ENCODE data around the gene PKP4. TPM values are rescaled to one million over a fixed set of nuclear protein-coding genes. Genes with fewer than 3 reads are reported as not detected.

Gene PKP4
- total and polyA plus RNA-seq, 9 of the 15 experiments (the other 6 are each of a cell fraction or from before 2014, with no cell fraction given), result 24.6 to 99.1 (median 74.0) TPM

DNA sequence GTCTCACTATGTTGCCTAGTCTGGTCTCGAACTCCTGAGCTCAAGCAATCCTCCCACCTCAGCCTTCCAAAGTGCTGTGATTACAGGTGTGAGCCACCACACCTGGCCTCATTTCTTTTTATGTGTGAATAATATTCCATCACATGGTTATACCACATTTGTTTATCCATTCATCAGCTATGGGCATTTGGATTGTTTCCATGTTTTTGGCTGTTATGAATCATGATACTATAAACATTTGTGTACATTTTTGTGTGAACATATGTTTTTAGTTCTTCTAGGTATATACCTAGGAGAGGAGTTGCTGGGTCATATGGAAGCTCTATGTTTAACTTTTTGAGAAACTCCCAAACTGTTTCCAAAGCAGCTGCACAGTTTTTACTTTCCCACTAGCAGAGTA is 24.4 kb downstream of the PKP4 start (continued):
- TF ChIP-seq ETV6 (IDR thresholded peaks at IDR 0.05; ENCODE audit: borderline replicate concordance in 1 of 2, low read depth in 2 of 2, low read length in 1 of 2) (no peak), ETV6 (CRISPR knock-in tag; IDR thresholded peaks at IDR 0.05; ENCODE audit: borderline replicate concordance) (no peak), GTF2A2 (tag; IDR thresholded peaks at IDR 0.05) (no peak), RAD21 (CRISPR knock-in tag; conservative IDR thresholded peaks at IDR 0.05 in 1 of 2, IDR thresholded peaks at IDR 0.05 in 1 of 2) (no peak), SNIP1 (IDR thresholded peaks at IDR 0.05; ENCODE audit: low read depth) (no peak), CBX5 (IDR thresholded peaks at IDR 0.05; ENCODE audit: borderline replicate concordance, low read depth) (no peak)
- TF ChIP-seq, protein P1, sequence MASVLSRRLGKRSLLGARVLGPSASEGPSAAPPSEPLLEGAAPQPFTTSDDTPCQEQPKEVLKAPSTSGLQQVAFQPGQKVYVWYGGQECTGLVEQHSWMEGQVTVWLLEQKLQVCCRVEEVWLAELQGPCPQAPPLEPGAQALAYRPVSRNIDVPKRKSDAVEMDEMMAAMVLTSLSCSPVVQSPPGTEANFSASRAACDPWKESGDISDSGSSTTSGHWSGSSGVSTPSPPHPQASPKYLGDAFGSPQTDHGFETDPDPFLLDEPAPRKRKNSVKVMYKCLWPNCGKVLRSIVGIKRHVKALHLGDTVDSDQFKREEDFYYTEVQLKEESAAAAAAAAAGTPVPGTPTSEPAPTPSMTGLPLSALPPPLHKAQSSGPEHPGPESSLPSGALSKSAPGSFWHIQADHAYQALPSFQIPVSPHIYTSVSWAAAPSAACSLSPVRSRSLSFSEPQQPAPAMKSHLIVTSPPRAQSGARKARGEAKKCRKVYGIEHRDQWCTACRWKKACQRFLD (CRISPR knock-in tag; IDR thresholded peaks at IDR 0.05), result no peak

DNA sequence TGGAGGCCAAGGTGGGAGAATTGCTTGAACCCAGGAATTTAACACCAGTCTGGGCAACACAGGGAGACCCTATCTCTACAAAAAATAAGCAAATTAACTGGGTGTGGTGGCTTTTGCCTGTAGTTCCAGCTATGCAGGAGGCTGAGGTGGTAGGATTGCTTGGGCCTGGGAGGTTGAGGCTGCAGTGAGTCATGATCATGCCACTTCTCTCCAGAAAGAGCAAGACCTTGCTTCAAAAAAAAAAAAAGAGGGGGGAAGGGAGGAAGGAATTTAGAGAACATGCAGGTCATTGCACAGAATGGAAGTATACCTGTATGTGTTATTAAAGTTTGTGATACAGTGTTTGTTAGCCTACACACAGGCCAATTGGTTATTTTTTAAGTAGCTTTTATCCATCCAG is 25.8 kb downstream of the PKP4 start:
- FAIRE-seq (no peak), DNase-seq (ENCODE audit: extremely low read depth in 1 of 4, low spot score in 3 of 4) (no peak), ATAC-seq (no peak)
- in situ Hi-C loops (cut with MboI) (no loop called here), intact Hi-C loops (cut with micrococcal nuclease) (no loop called here)
- H3K9me1 ChIP-seq (ENCODE audit: control insufficient read depth, insufficient read depth, low read length), result no peaks in the 10 kb centered on the region
- H3K4me3 ChIP-seq, result no peak overlapping the region
- BruUV-seq (replicated peaks), result no TSS peak
- H3K27me3 ChIP-seq (ENCODE audit: control insufficient read depth in 2 of 2, insufficient read depth in 2 of 2, low read length in 2 of 2), result no peaks in the 10 kb centered on the region
- peaks cover 75% of the 10 kb centered on the region for H3K79me2 ChIP-seq (ENCODE audit: control insufficient read depth, insufficient read depth, low read length)
- H3K9me3 ChIP-seq (replicated peaks; ENCODE audit: control insufficient read depth, insufficient read depth, low read depth, low read length), result no peaks in the 10 kb centered on the region
- peaks cover 0 to 8% of the 10 kb centered on the region in 2 experiments; a peak in 2 of 5 replicates for H3K4me1 ChIP-seq (replicated peaks in 1 of 2; ENCODE audit: control insufficient read depth in 2 of 2, insufficient read depth in 2 of 2, low read length in 2 of 2)
- peaks cover 2% of the 10 kb centered on the region; the same call in 1 of the 3 replicates for H3K36me3 ChIP-seq (ENCODE audit: control insufficient read depth, insufficient read depth, low read length)
- CTCF ChIA-PET (ENCODE audit: low intra/inter-chr PET ratio), result no interaction called here
- H4K20me1 ChIP-seq (replicated peaks; ENCODE audit: control insufficient read depth, insufficient read depth, low read length), result no peaks in the 10 kb centered on the region
- H3K9ac ChIP-seq (ENCODE audit: insufficient read depth in 1 of 2, low read depth in 2 of 2, low read length in 2 of 2), result no peak overlapping the region
- no peak overlapping the region for H3K27ac ChIP-seq (ENCODE audit: extremely low read depth, low read depth, low read length)
- H3K4me2 ChIP-seq (ENCODE audit: insufficient read depth, low read length), result no peak overlapping the region
- POLR2A ChIA-PET, result interaction anchor here (1.2 kb wide), 1 partner anchor 26 kb away, joined by 4 read pairs; the partner anchor contains the start of genes CCDC148 and PKP4
- no peak overlapping the region for H2AFZ ChIP-seq (ENCODE audit: low read depth, low read length)
- TF ChIP-seq PCBP1 (IDR thresholded peaks at IDR 0.05; ENCODE audit: low read depth, low read length, poor library complexity, severe bottlenecking) (no peak), ZNF232 (CRISPR knock-in tag; IDR thresholded peaks at IDR 0.05) (no peak), TCFL5 (CRISPR knock-in tag; conservative IDR thresholded peaks at IDR 0.05) (no peak), MAFG (tag; conservative IDR thresholded peaks at IDR 0.05) (no peak), MCM5 (IDR thresholded peaks at IDR 0.05; ENCODE audit: low read depth) (no peak), ZNF431 (CRISPR knock-in tag; IDR thresholded peaks at IDR 0.05) (no peak), NFE2 (IDR thresholded peaks at IDR 0.05; ENCODE audit: low read depth) (no peak), ZNF274 (IDR thresholded peaks at IDR 0.05; ENCODE audit: borderline replicate concordance, low read depth, low read length) (no peak), SP2 (IDR thresholded peaks at IDR 0.05; ENCODE audit: extremely low read depth, low read depth, low read length, poor library complexity, severe bottlenecking) (no peak), ZNF140 (CRISPR knock-in tag; IDR thresholded peaks at IDR 0.05) (no peak), PCBP2 (IDR thresholded peaks at IDR 0.05; ENCODE audit: low read depth, low read length, poor library complexity, severe bottlenecking) (no peak), ZBTB7A (IDR thresholded peaks at IDR 0.05; ENCODE audit: borderline replicate concordance, control insufficient read depth, low read depth, low read length) (no peak), JUND (IDR thresholded peaks at IDR 0.05; ENCODE audit: borderline replicate concordance, low read depth, low read length) (peak; percentile 33; the same call in 1 of the 2 replicates), JUND (tag; IDR thresholded peaks at IDR 0.05; ENCODE audit: borderline replicate concordance, low read depth, low read length) (no peak), ZNF384 (IDR thresholded peaks at IDR 0.05; ENCODE audit: low read depth, low read length) (peak; percentile 58; the same call in 1 of the 2 replicates), ARID1B (IDR thresholded peaks at IDR 0.05) (0 out of 2 replicates have a peak, but pooled peaks have one; percentile 25)
